NCI-H226 (cell line): Measurements from ENCODE around the gene FRS3.

Experiments
- DNase-seq: peaks from one replicate; pipeline ENCODE4 v3.0.0-alpha.2; 2015

FRS3 gene

GRCh38 chr6:41789390-41789724, 9.7 kb upstream of the FRS3 start:
- no peak for DNase-seq

GRCh38 chr6:41787219-41787917, 7.7 kb upstream of the FRS3 start, which contains the start of gene TOMM6:
Gene TOMM6, plus strand, starts transcription at chr6:41787694. Its CDS starts 4 bp downstream, at chr6:41787698.
- DNase-seq: peak; percentile 88

- DNase-seq: peak; percentile 69
Observed at GRCh38 chr6:41786451-41787218, 6.9 kb upstream of the FRS3 start.

DNA sequence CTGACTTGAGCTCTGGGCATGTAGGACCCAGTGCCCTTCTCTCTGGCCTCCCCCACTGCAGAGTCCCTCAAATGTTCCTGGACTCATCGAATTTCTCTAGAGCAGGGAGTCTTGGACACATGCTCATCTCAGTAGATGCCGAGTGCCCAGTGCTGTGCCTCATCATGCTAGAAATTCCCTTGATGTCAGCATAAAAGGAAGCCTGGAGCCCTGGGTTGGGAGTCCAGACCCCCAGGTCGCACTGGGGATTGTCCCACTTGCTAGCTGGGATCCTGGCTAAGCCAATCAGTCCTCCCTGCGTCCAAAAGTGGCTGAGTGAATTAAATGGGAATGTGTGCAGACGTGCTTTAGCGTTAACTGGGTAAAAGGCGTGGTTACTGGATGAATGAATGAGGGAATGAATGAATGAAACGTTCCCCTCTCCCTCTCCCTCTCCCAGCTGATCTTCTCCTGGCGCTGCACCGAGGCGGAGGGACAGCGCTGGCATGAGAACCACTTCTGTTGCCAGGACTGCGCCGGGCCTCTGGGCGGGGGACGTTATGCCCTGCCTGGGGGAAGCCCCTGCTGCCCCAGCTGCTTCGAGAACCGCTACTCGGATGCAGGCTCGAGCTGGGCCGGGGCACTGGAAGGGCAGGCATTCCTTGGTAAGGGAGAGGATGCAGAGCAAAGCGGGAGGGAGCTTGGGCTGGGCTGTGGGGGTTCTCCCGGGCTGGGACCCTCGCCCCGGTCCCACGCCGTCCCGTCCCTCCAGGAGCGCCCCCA, 6.2 kb upstream of the FRS3 start:
- DNase-seq: no peak

DNA sequence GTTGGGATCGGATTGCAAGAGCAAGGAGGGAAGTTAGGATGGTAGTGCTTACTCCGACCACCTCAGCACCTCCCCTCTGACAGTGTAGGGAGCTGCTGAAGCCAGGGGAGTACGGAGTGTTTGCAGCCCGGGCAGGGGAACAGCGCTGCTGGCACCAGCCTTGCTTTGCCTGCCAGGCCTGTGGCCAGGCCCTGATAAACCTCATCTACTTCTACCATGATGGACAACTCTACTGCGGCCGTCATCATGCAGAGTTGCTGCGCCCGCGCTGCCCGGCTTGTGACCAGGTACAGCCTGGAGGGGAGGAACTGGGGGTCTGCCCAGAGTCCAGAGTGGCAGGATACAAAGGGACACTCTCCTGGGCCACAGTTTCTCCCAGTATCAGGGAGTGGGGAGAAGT, 5.6 kb upstream of the FRS3 start:
- no peak for DNase-seq

DNA sequence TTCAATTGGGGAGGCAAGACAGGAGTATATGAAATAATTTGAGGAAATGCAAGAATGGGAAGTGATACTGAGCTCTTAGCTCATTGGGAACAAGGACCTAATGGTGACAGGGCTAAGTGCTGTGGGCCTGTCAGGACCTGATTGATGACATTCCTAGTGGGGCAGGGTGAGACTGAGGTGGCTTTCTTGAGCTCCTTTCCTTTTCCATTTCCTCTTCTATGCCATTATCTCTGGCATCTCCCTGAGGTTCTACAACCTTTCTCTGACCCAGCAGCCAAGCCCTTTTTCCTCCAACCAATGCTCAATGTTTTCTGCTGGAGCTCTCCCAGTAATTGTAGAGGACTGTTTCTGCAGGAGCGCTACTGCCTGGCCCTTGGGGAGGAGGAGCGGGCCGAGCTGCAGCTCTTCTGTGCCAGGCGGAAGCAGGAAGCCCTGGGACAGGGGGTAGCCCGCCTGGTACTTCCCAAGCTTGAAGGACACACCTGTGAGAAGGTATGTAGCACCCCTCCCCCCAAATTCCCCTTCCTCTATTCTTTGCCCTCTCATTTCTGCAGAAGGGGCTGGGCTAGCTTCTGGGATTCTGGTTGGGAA, 5.0 kb upstream of the FRS3 start:
- no peak for DNase-seq

DNA sequence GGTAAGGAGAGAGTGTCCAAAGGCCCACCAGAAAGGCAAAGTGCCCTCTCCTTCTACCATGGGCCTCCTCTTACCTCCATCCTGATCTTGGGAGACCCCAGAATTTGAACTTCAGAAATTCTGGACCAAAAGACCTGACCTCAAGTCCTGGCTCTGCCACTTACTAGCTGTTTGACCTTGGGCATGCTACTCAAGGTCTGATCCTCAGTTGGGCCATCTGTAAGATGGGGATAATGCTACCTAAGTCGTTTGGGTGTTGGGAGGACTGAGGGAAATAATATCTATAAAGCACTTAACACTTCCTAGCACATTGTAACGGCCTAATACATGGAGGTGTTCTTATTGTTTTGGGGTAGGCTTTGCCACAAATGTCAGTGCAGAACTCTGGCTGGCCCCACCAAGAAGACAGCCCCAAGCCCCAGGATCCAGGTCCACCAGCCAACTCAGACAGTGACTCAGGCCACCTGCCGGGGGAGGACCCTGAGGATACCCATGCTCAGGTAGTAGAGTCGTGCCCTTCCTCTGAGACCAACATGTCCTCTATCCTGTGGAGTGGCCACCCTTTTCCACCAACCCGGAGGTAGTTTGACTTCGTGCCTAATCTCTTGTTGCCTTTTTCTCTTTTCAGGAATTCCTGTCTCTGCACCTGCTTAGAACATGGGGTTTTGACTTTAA, 3.5 kb upstream of the FRS3 start:
- DNase-seq: no peak

DNA sequence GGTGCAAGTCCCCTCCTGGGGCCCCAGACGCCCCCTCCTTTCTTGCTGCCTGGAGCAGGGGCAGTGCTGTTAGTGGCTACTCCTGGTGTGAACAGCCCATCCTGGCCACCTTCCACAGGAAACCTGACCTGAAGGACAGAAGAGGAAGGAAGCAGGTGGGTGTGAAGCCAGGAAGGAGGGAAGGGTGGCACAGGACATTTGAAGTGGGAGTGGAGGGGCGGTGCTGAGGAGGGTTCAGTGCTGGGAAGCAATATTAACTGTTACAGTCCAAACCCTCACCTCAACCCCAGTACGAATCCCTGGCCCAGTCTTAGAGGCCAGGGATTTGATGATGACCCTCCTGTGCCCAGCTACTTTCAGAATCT, 1.6 kb upstream of the FRS3 start:
- no peak for DNase-seq

- peak; percentile 46 for DNase-seq
Observed at GRCh38 chr6:41780551-41781365, 1.1 kb upstream of the FRS3 start, which contains the start of gene PRICKLE4. Gene PRICKLE4, plus strand, starts transcription at chr6:41780782. Its CDS starts 2,692 bp downstream, at chr6:41783474.

GRCh38 chr6:41779336-41779735, 364 bp downstream of the FRS3 start:
- DNase-seq: no peak

GRCh38 chr6:41778895-41779294, 805 bp downstream of the FRS3 start:
- DNase-seq: no peak

DNA sequence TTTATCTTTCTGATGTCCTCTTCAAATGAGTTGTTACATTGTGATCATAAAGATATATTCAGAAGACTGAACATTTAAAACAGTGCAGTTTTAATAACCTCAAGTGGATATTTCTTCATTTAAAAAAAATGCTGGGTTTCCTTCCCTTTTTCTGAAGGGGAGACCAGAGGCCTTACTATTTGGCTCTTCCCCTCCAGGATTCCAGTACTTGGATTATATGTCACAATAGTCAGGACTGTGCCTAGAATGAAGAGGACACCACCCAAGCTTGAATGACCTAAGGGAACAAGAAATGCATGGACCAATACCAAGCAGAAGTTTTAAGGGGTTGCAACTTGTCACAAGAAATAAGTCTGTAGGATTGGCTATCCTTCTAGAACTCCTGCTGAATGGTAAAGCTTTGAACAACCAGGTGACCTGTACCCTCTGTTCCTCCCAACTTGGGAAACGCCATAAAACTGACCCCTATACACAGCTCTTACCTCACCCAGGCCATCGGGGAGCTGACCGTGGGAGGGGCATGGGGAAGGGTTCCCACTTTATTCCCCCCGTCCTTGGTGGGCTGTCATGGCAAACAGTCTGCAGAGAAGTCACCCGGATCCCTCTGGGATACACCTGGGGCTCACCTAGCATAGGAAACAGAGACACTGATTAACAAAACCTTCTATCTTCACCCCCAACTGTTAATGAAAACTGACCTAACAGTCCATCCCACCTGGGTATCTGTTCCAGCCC, 2.0 kb downstream of the FRS3 start:
- DNase-seq: no peak

DNA sequence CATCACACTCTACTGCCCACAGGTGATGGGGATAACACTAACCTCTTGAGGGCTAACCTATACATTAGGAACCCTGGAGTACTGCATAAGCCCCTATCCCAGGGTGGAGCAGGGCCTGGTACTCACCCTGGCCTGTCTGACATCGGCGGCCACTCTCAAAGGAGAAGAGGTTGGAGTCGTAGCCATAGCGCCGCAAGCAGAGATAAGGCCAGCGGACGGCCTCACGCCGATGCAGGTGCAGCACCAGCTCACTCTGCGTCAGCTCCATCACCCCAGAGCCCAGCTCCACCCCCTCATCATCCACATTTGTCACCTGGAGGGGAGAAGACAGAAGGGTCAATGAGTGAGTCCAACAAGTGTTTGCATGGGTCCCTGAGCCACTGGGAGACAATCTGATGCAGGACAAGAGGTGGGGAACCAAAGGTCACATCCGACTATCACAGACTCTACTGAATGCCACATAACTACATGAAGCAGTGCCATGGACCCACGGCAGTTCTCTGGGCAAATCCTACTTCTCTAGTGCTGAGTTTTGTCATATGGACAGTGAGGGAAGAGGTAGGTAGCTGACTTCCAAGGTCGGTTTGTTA, 4.3 kb downstream of the FRS3 start:
- no peak for DNase-seq

GRCh38 chr6:41774841-41775240, 4.9 kb downstream of the FRS3 start:
- DNase-seq: peak; percentile 21

DNA sequence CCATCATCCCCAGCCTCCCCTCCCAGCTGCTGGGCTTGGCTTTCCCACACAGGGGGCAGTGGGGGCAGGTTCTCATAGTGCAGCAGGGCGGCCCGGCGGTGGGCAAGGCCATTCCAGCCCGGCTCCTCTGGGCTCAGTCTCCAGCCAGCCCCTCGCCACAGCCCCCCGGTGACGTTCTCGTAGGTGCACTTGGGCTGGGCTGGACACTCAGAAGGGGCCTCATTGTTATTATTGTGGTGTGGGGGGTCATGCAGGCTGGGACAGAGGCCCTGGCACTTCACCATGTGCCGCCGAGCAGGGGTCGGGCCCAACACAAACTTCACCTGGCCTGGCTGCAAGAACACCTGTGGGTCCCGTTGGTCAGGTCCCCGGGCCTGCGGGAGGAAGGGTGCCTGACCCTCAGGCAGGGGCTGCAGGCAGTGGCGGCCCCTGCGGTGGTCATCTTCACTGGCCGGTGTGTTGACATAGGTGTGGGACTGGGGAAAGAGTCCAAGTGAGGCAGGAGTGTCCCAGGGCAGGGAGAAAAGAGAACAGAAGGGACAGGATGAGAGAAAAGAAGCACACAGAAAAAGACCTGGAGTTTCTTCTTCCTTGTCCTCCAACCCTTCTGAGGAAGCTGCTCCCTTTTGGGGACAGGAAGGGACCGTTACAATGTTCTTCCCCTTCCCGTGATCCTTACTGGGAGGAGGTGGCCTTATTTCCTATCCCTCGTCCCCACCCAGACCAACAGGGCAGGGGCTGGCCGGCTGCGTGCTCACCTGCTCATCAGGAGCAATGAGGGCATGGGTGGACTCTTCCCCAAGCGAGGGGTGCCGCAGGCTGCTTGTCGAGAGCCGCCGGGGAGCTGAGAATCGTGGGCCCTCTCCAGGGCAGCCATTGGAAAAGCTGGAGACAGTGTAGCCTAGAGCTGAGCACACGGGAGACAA, 8.4 kb downstream of the FRS3 start:
- no peak for DNase-seq

DNA sequence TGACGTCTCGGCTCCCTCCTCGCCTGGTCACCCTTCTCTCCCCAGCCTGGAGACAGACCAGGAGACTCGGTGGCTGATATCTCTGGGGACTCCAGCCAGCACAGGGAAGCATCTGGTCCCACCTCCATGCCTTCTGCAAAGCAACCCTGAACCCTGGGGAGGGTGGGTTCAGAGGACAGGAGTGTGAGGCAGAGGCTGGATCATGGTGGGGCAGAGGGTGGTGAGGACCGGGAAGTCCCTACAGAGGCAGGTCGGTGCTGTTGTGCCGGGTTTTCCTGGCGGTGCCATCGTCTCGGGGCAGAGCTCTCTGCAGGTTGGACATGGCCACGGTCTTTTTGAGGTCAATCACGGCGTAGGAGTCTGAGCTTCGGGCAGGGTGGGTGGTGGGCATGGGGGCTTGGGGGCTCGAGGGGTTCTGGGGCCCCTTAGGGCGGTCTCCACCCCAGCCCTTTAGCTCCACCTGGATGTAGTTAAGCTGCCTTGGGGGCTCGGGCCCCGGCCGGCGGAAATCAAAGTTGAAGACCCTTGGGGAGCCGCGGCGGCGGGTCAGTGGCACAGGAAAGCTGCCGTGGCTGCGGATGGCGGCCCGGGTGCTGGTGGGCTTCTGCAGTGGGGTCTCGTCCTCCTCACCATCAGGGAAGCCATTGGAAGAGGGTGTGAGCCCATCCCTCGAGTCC, 9.2 kb downstream of the FRS3 start:
- no peak for DNase-seq

- no peak for DNase-seq
Observed at GRCh38 chr6:41769376-41769775, 10.3 kb downstream of the FRS3 start.

DNA sequence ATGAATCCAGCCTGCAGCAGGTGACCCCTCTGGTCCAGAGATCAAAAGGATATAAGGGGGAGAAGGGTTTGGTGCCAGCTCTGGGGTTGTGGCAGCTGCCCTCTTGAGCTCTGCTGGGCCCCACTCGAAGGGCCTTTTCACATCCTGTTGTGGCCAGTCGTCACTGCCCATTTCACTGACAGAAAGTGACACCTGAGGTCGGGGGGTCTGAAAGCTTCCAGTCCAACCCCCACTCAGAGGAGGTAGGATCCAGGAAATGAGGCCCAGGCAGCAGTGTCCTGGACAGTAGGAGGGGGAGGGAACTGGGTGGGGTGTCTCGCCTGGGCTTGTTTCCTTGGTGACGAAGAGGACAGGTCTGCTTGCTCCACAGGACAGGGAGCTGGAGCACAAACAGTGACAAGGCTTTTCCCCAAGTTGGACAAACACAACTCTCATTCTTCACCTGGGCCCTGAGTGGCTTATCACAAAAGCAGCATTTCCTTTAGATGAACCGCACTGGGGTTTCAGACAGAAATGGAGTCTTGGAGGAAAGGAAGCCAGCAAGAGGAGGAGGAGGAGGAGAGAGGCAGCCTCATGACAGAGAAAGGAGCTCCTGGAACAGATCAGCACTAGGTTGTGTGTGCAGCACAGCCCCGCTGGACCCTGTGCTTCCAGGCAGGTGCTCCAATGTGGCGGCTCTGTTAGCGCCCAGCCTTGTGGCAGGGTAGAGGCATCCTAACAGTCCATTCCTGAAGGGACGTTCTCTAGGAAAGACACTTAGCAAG, 11.0 kb downstream of the FRS3 start:
- no peak for DNase-seq
